NB4 (cell line): Measurements from ENCODE around the gene SGPP2.

Source experiments
- DNase-seq: peaks from one replicate; pipeline ENCODE4 v3.0.0; 2010; ENCODE audit warnings: low read depth
- H3K4me3 ChIP-seq: one replicate; pipeline ENCODE4 v1.5.1; 2011; ENCODE audit warnings: mild to moderate bottlenecking, low read depth, low read length, moderate library complexity
- CTCF ChIP-seq: IDR thresholded peaks from one replicate; pipeline ENCODE4 v1.5.1; 2012; ENCODE audit warnings: low read depth, low read length
- MAX ChIP-seq: IDR thresholded peaks from 2 replicates; pipeline ENCODE4 v1.6.1; 2011; ENCODE audit warnings: low read depth, low read length
- MYC ChIP-seq: IDR thresholded peaks from 2 replicates; pipeline ENCODE4 v1.6.1; 2011; ENCODE audit warnings: low read depth, low read length
- POLR2A ChIP-seq: IDR thresholded peaks from 2 replicates; pipeline ENCODE4 v1.6.1; 2011; ENCODE audit warnings: mild to moderate bottlenecking; ENCODE audit not compliant: insufficient read length; ENCODE audit errors: extremely low read depth

Gene SGPP2

GRCh38 chr2:222448748-222449181, 24.4 kb downstream of the SGPP2 start:
- peak; percentile 18 for DNase-seq
- no peak overlapping the region for H3K4me3 ChIP-seq
- no peak for TF ChIP-seq CTCF

- DNase-seq, result no peak
- no peak for TF ChIP-seq MYC
- H3K4me3 ChIP-seq, result no peak overlapping the region
These were observed 25.7 kb downstream of the SGPP2 start for GRCh38 chr2:222450021-222450420.

- TF ChIP-seq MYC (no peak), POLR2A (no peak), CTCF (no peak), MAX (no peak)
- H3K4me3 ChIP-seq, result no peak overlapping the region
- no peak for DNase-seq
These were observed 26.9 kb downstream of the SGPP2 start for GRCh38 chr2:222451224-222451674.

- DNase-seq, result no peak
- no peak for TF ChIP-seq POLR2A
- no peak for TF ChIP-seq MAX
- no peak for TF ChIP-seq CTCF
- TF ChIP-seq MYC, result no peak
- H3K4me3 ChIP-seq, result no peak overlapping the region
These were observed 28.1 kb downstream of the SGPP2 start for GRCh38 chr2:222452422-222452950.

GRCh38 chr2:222456479-222457077, 32.2 kb downstream of the SGPP2 start:
- DNase-seq, result no peak
- TF ChIP-seq CTCF (no peak), POLR2A (no peak), MYC (no peak), MAX (no peak)
- H3K4me3 ChIP-seq, result no peak overlapping the region

GRCh38 chr2:222459983-222460382, 35.6 kb downstream of the SGPP2 start:
- TF ChIP-seq MYC (no peak), POLR2A (no peak), MAX (no peak), CTCF (no peak)

More at GRCh38 chr2:222459983-222460382, 35.6 kb downstream of the SGPP2 start:
- no peak overlapping the region for H3K4me3 ChIP-seq
- DNase-seq, result no peak
